B cell (primary cell): ENCODE measurements around the gene SMIM21. TPM values are rescaled to one million over a fixed set of nuclear protein-coding genes. Genes with fewer than 3 reads are reported as not detected.

ENCODE experiments used
- ATAC-seq: fragments of 200-7000 bp; cut with Tn5 transposase; one replicate; pipeline ENCODE4 v1.10.0; 2021; ENCODE audit warnings: low read depth, mild to moderate bottlenecking, moderate number of reproducible peaks, moderate library complexity
- CTCF ChIA-PET: fragments of 350-600 bp; sonication (Branson Sonifier 250); formaldehyde crosslinking; loops from one replicate; lab custom pipeline; 2021; ENCODE audit warnings: antibody characterized with exemption, inconsistent platforms; lab: Charles Lee
- POLR2A ChIA-PET: fragments of 350-600 bp; sonication (Branson Sonifier 250); formaldehyde crosslinking; loops from one replicate; lab custom pipeline; 2021; ENCODE audit warnings: antibody characterized with exemption; lab: Charles Lee
- DNase-seq: peaks from one replicate; pipeline ENCODE4 v3.0.0; 2013
- H2AFZ ChIP-seq: 2 replicates; pipeline ENCODE4 v1.6.1; 2012; ENCODE audit warnings: mild to moderate bottlenecking, low read depth, low read length; ENCODE audit not compliant: insufficient read depth, poor library complexity, severe bottlenecking
- H3K27ac ChIP-seq, 2 donors: 1 replicate in 1 of 2; 2 replicates in 1 of 2; pipeline ENCODE4 v1.5.1; 2012 to 2013; ENCODE audit warnings: low read length in 2 of 2, mild to moderate bottlenecking in 2 of 2, moderate library complexity in 1 of 2
- H3K27me3 ChIP-seq, 4 experiments: fragments of 200-600 bp in 1 of 4; sonication (generic) in 1 of 4; replicated peaks in 1 of 4; 1 replicate in 2 of 4; 2 replicates in 2 of 4; pipeline versions ENCODE4 v1.6.1 to v1.7.0; 2013 to 2016; ENCODE audit warnings: low read length in 3 of 4, mild to moderate bottlenecking in 2 of 4, mixed read lengths in 1 of 4, moderate library complexity in 1 of 4; ENCODE audit not compliant: insufficient read depth in 4 of 4, control insufficient read depth in 3 of 4; ENCODE audit errors: control extremely low read depth in 1 of 4
- H3K36me3 ChIP-seq, 2 experiments: replicated peaks in 1 of 2; 1 replicate in 1 of 2; 2 replicates in 1 of 2; pipeline versions ENCODE4 v1.6.1 to v1.7.1; 2013; ENCODE audit warnings: low read length in 1 of 2; ENCODE audit not compliant: insufficient read depth in 2 of 2, control insufficient read depth in 1 of 2; ENCODE audit errors: control extremely low read depth in 1 of 2, extremely low read depth in 1 of 2
- H3K4me1 ChIP-seq, 2 donors: fragments of 200-600 bp in 1 of 2; sonication (generic) in 1 of 2; 1 replicate in 1 of 2; 2 replicates in 1 of 2; pipeline versions ENCODE4 v1.5.1 to v1.6.1; 2013 to 2017; ENCODE audit warnings: low read length in 2 of 2; ENCODE audit not compliant: control insufficient read depth in 2 of 2, insufficient read depth in 2 of 2
- H3K4me2 ChIP-seq: replicated peaks from 2 replicates; pipeline ENCODE3; 2012; ENCODE audit warnings: mild to moderate bottlenecking, low read depth, low read length; ENCODE audit not compliant: poor library complexity, severe bottlenecking
- H3K4me3 ChIP-seq, 5 experiments: fragments of 200-600 bp in 1 of 5; sonication (generic) in 1 of 5; 1 replicate in 3 of 5; 2 replicates in 2 of 5; pipeline versions ENCODE4 v1.5.1 to v1.7.0; 2011 to 2016; ENCODE audit warnings: low read length in 4 of 5, mild to moderate bottlenecking in 4 of 5, low read depth in 2 of 5, control low read depth in 1 of 5, moderate library complexity in 1 of 5; ENCODE audit not compliant: insufficient read depth in 1 of 5; ENCODE audit errors: control extremely low read depth in 1 of 5, extremely low read depth in 1 of 5
- H3K79me2 ChIP-seq: fragments of 200-600 bp; sonication (generic); one replicate; pipeline ENCODE4 v1.6.0; 2016; ENCODE audit warnings: low read length; ENCODE audit not compliant: control insufficient read depth, insufficient read depth
- H3K9ac ChIP-seq: fragments of 200-600 bp; sonication (generic); 2 replicates; pipeline ENCODE4 v1.6.1; 2017; ENCODE audit warnings: mild to moderate bottlenecking, low read length, moderate library complexity
- H3K9me3 ChIP-seq, 3 donors: one replicate each; pipeline versions ENCODE4 v1.6.1 to v1.7.1; 2013; ENCODE audit warnings: low read length in 2 of 3; ENCODE audit not compliant: control insufficient read depth in 2 of 3, insufficient read depth in 1 of 3; ENCODE audit errors: control extremely low read depth in 1 of 3
- H4K20me1 ChIP-seq: 2 replicates; pipeline ENCODE4 v1.6.0; 2012; ENCODE audit warnings: mild to moderate bottlenecking, low read length; ENCODE audit not compliant: insufficient read depth, control insufficient read depth, poor library complexity, severe bottlenecking
- H3K27ac Mint-ChIP-seq: one replicate; pipeline ENCODE4 v1.8.0; 2021; ENCODE audit warnings: mixed read lengths
- H3K27me3 Mint-ChIP-seq: one replicate; pipeline ENCODE4 v1.8.0; 2021; ENCODE audit warnings: mixed read lengths
- H3K4me1 Mint-ChIP-seq: one replicate; pipeline ENCODE4 v1.8.0; 2021; ENCODE audit warnings: mixed read lengths
- H3K4me3 Mint-ChIP-seq: one replicate; pipeline ENCODE4 v1.8.0; 2021; ENCODE audit warnings: mixed read lengths
- H3K9me3 Mint-ChIP-seq: one replicate; pipeline ENCODE4 v1.8.0; 2022; ENCODE audit warnings: mixed read lengths; ENCODE audit not compliant: insufficient read depth
- EZH2 ChIP-seq: IDR thresholded peaks from 2 replicates; pipeline ENCODE4 v1.6.1; 2012; ENCODE audit warnings: borderline replicate concordance, low read depth, mild to moderate bottlenecking, moderate library complexity, low read length; ENCODE audit not compliant: insufficient read depth, poor library complexity, severe bottlenecking
- WGBS: methylation state at CpG from one replicate; pipeline ENCODE4 v1.1.5; 2013; ENCODE audit warnings: missing lambda C conversion rate; ENCODE audit not compliant: insufficient coverage; 5-methylcytosine and 5-hydroxymethylcytosine counted together
- intact Hi-C: fragments of 100-400 bp; cut with micrococcal nuclease; formaldehyde crosslinking; loops from one replicate; pipeline ENCODE4 v1.10.0; 2022
- polyA plus RNA-seq: library from polyadenylated mRNA; depleted of rRNA; stranded (reverse); fragments of >200 nt; gene quantifications from 2 replicates; pipeline ENCODE4 v1.2.3, GENCODE V29; 2012
- total RNA-seq, 2 donors: library from RNA; stranded (reverse); fragments of 120-200 nt in 1 of 2; gene quantifications; 1 replicate in 1 of 2; 2 replicates in 1 of 2; pipeline versions ENCODE4 v1.2.3 to v1.2.4, GENCODE V29; 2013 to 2022
- TF ChIP-seq, protein P1 (sequence below): fragments of 200-600 bp; IDR thresholded peaks from one replicate; pipeline ENCODE4 v1.8.0; 2022; ENCODE audit warnings: antibody characterized with exemption, mild to moderate bottlenecking

The SMIM21 gene
- total and polyA plus RNA-seq, 2 donors (not counting 1 experiment from before 2014, with no cell fraction given): not detected

DNA sequence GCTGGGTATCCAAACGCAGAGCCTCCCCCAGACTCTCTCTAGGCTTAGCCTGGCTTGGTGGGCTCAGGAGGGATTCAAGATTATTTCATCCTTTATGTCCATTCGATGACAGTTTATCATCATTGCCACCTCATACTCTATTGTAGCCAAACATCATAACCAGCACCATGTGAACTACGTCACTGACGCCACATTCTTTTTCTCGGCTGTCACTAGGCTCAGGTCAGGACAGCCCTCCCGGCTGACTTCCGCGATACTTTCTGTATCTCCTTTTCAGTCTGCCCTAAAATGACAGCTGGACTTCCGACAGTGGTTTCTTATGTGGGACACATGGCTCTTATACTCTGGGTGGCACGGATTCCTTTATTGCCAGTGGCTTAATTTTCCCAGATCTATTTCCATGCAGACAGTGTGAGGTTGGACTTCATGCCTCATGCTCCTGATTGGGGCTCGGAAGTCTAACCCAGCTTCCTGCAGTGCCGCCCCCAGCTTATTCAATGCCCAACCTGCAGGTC is 39.8 kb upstream of the SMIM21 start:
- ChIA-PET POLR2A (no interaction called here), CTCF (interaction anchor here (1.3 kb wide), 1 partner anchor 12 kb away, joined by 4 read pairs; no protein-coding TSS in a partner anchor)
- Histone ChIP-seq H3K4me2 (no peak overlapping the region), H3K4me1 (no peaks in the 10 kb centered on the region), H3K27me3 (no peaks in the 10 kb centered on the region), H3K4me3 (no peak overlapping the region), H3K27ac (no peak overlapping the region), H3K9me3 (no peaks in the 10 kb centered on the region), H3K36me3 (no peaks in the 10 kb centered on the region), H3K79me2 (no peaks in the 10 kb centered on the region), H3K9ac (no peak overlapping the region), H4K20me1 (no peaks in the 10 kb centered on the region), H2AFZ (no peak overlapping the region)
- peaks cover 6% of the 10 kb centered on the region for H3K27me3 Mint-ChIP-seq
- intact Hi-C loops: no loop called here
- no peak overlapping the region for H3K4me3 Mint-ChIP-seq
- H3K4me1 Mint-ChIP-seq: no peaks in the 10 kb centered on the region
- DNase-seq (no peak), ATAC-seq (no peak)
- no peak overlapping the region for H3K27ac Mint-ChIP-seq
- H3K9me3 Mint-ChIP-seq: no peaks in the 10 kb centered on the region
- WGBS: 97% methylated on average over 12 of the region's 12 CpGs
- TF ChIP-seq, protein P1, sequence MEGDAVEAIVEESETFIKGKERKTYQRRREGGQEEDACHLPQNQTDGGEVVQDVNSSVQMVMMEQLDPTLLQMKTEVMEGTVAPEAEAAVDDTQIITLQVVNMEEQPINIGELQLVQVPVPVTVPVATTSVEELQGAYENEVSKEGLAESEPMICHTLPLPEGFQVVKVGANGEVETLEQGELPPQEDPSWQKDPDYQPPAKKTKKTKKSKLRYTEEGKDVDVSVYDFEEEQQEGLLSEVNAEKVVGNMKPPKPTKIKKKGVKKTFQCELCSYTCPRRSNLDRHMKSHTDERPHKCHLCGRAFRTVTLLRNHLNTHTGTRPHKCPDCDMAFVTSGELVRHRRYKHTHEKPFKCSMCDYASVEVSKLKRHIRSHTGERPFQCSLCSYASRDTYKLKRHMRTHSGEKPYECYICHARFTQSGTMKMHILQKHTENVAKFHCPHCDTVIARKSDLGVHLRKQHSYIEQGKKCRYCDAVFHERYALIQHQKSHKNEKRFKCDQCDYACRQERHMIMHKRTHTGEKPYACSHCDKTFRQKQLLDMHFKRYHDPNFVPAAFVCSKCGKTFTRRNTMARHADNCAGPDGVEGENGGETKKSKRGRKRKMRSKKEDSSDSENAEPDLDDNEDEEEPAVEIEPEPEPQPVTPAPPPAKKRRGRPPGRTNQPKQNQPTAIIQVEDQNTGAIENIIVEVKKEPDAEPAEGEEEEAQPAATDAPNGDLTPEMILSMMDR: no peak
- no peak for TF ChIP-seq EZH2

DNA sequence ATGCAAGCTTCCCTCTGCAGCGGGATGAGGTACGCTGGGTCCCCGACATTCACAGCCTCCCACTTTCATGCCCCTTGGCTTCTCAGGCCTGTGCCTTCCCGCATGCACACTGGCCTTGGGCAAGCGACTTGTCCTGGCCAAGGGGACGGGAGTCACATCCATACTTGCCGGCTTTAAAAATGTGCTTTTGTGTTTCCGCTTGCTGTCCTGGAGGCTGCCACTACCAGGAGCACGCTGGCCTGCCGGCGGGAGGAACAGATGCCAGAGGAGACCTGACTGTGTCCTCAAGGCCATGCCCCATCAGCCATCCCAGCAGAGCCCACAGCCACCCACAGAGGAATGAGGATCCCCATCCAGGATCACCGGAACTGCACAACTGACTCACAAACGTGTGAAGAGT is 36.9 kb upstream of the SMIM21 start:
- Mint-ChIP-seq H3K4me3 (no peak overlapping the region), H3K9me3 (peaks cover 3% of the 10 kb centered on the region), H3K27ac (no peak overlapping the region), H3K4me1 (no peaks in the 10 kb centered on the region), H3K27me3 (peaks cover 8% of the 10 kb centered on the region)
- no peaks in the 10 kb centered on the region for H4K20me1 ChIP-seq
- DNase-seq (no peak), ATAC-seq (no peak)
- no peak overlapping the region for H3K4me3 ChIP-seq
- 96% methylated on average over 9 of the region's 13 CpGs for WGBS
- no peak overlapping the region for H3K4me2 ChIP-seq
- intact Hi-C loops: no loop called here
- H3K4me1 ChIP-seq: no peaks in the 10 kb centered on the region
- POLR2A ChIA-PET: no interaction called here
- no peak overlapping the region for H3K9ac ChIP-seq
- no peak overlapping the region for H3K27ac ChIP-seq
- H3K9me3 ChIP-seq: no peaks in the 10 kb centered on the region
- no peaks in the 10 kb centered on the region for H3K36me3 ChIP-seq
- TF ChIP-seq EZH2: no peak
- TF ChIP-seq, protein P1: no peak
- CTCF ChIA-PET: no interaction called here
- H2AFZ ChIP-seq: no peak overlapping the region
- H3K79me2 ChIP-seq: no peaks in the 10 kb centered on the region
- no peaks in the 10 kb centered on the region for H3K27me3 ChIP-seq
